ENCODE data around the gene SPEM1.

DNA sequence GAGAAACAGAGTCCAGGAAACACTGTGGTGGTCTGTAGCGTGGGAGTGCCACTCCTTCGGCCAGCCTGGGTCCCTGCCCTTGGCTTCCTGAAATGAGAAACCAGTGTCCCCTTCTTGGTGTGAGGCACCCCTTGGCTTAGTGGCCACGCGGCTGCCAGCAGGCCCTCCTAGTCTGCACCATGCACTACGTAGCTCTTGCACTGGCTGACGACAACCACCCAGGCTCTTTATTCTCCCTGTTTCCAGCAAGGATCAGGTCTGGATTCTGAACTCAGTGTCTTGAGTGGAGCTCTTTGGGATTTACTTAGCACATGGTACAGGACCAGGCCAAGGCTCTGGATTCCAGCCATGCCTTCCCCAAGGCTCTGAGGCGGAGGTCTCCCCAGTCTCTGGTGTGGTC lies 7.4 kb downstream of the SPEM1 start:
- TF ChIP-seq POLR2A (IDR thresholded peaks at IDR 0.05) = no peak
- TF ChIP-seq, protein P1, sequence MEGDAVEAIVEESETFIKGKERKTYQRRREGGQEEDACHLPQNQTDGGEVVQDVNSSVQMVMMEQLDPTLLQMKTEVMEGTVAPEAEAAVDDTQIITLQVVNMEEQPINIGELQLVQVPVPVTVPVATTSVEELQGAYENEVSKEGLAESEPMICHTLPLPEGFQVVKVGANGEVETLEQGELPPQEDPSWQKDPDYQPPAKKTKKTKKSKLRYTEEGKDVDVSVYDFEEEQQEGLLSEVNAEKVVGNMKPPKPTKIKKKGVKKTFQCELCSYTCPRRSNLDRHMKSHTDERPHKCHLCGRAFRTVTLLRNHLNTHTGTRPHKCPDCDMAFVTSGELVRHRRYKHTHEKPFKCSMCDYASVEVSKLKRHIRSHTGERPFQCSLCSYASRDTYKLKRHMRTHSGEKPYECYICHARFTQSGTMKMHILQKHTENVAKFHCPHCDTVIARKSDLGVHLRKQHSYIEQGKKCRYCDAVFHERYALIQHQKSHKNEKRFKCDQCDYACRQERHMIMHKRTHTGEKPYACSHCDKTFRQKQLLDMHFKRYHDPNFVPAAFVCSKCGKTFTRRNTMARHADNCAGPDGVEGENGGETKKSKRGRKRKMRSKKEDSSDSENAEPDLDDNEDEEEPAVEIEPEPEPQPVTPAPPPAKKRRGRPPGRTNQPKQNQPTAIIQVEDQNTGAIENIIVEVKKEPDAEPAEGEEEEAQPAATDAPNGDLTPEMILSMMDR (IDR thresholded peaks at IDR 0.05) = no peak

Data from thyroid gland (tissue), 4 donors.